ENCODE results near the gene TNFSF18.

DNA sequence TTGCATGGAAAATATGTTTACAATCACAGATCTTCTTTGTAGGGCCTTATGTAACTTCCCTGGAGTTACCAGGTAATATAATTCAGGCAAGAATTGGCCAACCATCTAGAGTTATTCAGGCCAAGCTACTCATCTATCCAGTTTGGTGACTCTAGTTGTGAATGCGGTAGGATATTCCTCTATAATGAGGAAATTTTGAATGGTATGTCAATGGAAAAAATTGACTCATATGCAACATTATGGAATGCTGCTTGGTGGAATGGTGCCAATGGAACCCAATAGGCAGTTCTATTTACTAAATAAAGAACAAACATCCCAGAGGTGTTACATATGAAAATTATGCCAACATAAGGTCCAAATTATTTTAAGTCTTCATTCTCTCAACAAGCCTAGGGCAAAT lies 5.6 kb upstream of the TNFSF18 start:
- TF ChIP-seq EZH2 (IDR thresholded peaks at IDR 0.05) (no peak), POLR2AphosphoS5 (IDR thresholded peaks at IDR 0.05; ENCODE audit: borderline replicate concordance, low read depth, low read length) (no peak), FOXP2 (optimal IDR thresholded peaks at IDR 0.05; ENCODE audit: control extremely low read depth, extremely low read length, insufficient read depth) (no peak)
